Measurements from ENCODE around the gene RNU6-1. TPM values are rescaled to one million over a fixed set of nuclear protein-coding genes. Genes with fewer than 3 reads are reported as not detected.

RNU6-1 gene
- total RNA-seq, 2 donors from 2014 or later = not detected

- peaks cover 64% of the 10 kb centered on the region for H3K27me3 Mint-ChIP-seq (ENCODE audit: insufficient read depth)
- no peak overlapping the region for H3K27ac Mint-ChIP-seq
- no peak overlapping the region for H3K27ac ChIP-seq (ENCODE audit: low read depth, low read length)
- H3K36me3 Mint-ChIP-seq (ENCODE audit: low read depth) = no peaks in the 10 kb centered on the region
- no peaks in the 10 kb centered on the region for H3K9me3 ChIP-seq (ENCODE audit: control insufficient read depth, low read length)
- H3K4me1 Mint-ChIP-seq = peaks cover 13% of the 10 kb centered on the region
- H3K36me3 ChIP-seq (ENCODE audit: control insufficient read depth, insufficient read depth, low read length) = no peaks in the 10 kb centered on the region
- H3K27me3 ChIP-seq (ENCODE audit: control insufficient read depth, insufficient read depth, low read length, poor library complexity, severe bottlenecking) = peaks cover 68% of the 10 kb centered on the region
- 86 to 90% methylated on average over 2 of the region's 2 CpGs for WGBS, 2 experiments (ENCODE audit: insufficient coverage in 1 of 2, insufficient read length in 1 of 2)
- no peak overlapping the region for H3K4me3 ChIP-seq (ENCODE audit: low read length)
- H3K4me3 Mint-ChIP-seq = no peak overlapping the region
- H3K9me3 Mint-ChIP-seq = no peaks in the 10 kb centered on the region
- TF ChIP-seq CTCF (conservative IDR thresholded peaks at IDR 0.05) = no peak
- no peak for DNase-seq
- H3K9ac ChIP-seq (ENCODE audit: extremely low read depth, low read length, poor library complexity, severe bottlenecking) = no peak overlapping the region
- H3K4me1 ChIP-seq (ENCODE audit: control insufficient read depth, insufficient read depth, low read length) = no peaks in the 10 kb centered on the region
Observed at GRCh38 chr15:67801142-67801541, 38.7 kb downstream of the RNU6-1 start.

- peaks cover 54% of the 10 kb centered on the region for H3K27me3 Mint-ChIP-seq (ENCODE audit: insufficient read depth)
- peaks cover 3% of the 10 kb centered on the region for H3K36me3 Mint-ChIP-seq (ENCODE audit: low read depth)
- Histone ChIP-seq H3K27me3 (ENCODE audit: control insufficient read depth, insufficient read depth, low read length, poor library complexity, severe bottlenecking) (peaks cover 66% of the 10 kb centered on the region), H3K9me3 (ENCODE audit: control insufficient read depth, low read length) (peaks cover 9% of the 10 kb centered on the region), H3K9ac (ENCODE audit: extremely low read depth, low read length, poor library complexity, severe bottlenecking) (no peak overlapping the region), H3K4me1 (ENCODE audit: control insufficient read depth, insufficient read depth, low read length) (no peaks in the 10 kb centered on the region), H3K27ac (ENCODE audit: low read depth, low read length) (no peak overlapping the region), H3K4me3 (ENCODE audit: low read length) (no peak overlapping the region), H3K36me3 (ENCODE audit: control insufficient read depth, insufficient read depth, low read length) (no peaks in the 10 kb centered on the region)
- 64% methylated on average over 5 of the region's 6 CpGs; no CpG with 5 or more reads in 1 of the 2 experiments for WGBS, 2 experiments (ENCODE audit: insufficient coverage in 1 of 2, insufficient read length in 1 of 2)
- peaks cover 9% of the 10 kb centered on the region for H3K9me3 Mint-ChIP-seq
- peaks cover 13% of the 10 kb centered on the region for H3K4me1 Mint-ChIP-seq
- H3K27ac Mint-ChIP-seq = no peak overlapping the region
- no peak for DNase-seq
- H3K4me3 Mint-ChIP-seq = no peak overlapping the region
- no peak for TF ChIP-seq CTCF (conservative IDR thresholded peaks at IDR 0.05)
Observed at GRCh38 chr15:67799801-67800205, 40.0 kb downstream of the RNU6-1 start.

- Mint-ChIP-seq H3K27ac (no peak overlapping the region), H3K36me3 (ENCODE audit: low read depth) (peaks cover 8% of the 10 kb centered on the region), H3K27me3 (ENCODE audit: insufficient read depth) (peaks cover 55% of the 10 kb centered on the region), H3K4me1 (peaks cover 6% of the 10 kb centered on the region), H3K9me3 (peaks cover 14% of the 10 kb centered on the region), H3K4me3 (no peak overlapping the region)
- 86 to 89% methylated on average over 3 to 4 of the region's 4 CpGs for WGBS, 2 experiments (ENCODE audit: insufficient coverage in 1 of 2, insufficient read length in 1 of 2)
- Histone ChIP-seq H3K9ac (ENCODE audit: extremely low read depth, low read length, poor library complexity, severe bottlenecking) (no peak overlapping the region), H3K36me3 (ENCODE audit: control insufficient read depth, insufficient read depth, low read length) (no peaks in the 10 kb centered on the region), H3K4me3 (ENCODE audit: low read length) (no peak overlapping the region), H3K27me3 (ENCODE audit: control insufficient read depth, insufficient read depth, low read length, poor library complexity, severe bottlenecking) (peaks cover 65% of the 10 kb centered on the region), H3K4me1 (ENCODE audit: control insufficient read depth, insufficient read depth, low read length) (no peaks in the 10 kb centered on the region), H3K9me3 (ENCODE audit: control insufficient read depth, low read length) (peaks cover 12% of the 10 kb centered on the region), H3K27ac (ENCODE audit: low read depth, low read length) (no peak overlapping the region)
- TF ChIP-seq CTCF (conservative IDR thresholded peaks at IDR 0.05) = no peak
- no peak for DNase-seq
Observed at GRCh38 chr15:67796196-67797127, 43.4 kb downstream of the RNU6-1 start.
